GM12873 (cell line): ENCODE data around the gene TUB.

ENCODE experiments used
- TF ChIP-seq, protein P1 (sequence below): IDR thresholded peaks from 2 replicates; pipeline ENCODE4 v1.5.1; 2012; ENCODE audit warnings: low read depth, mild to moderate bottlenecking, moderate library complexity, low read length, control low read depth; ENCODE audit not compliant: insufficient read depth; ENCODE audit errors: missing control alignments

Gene TUB

DNA sequence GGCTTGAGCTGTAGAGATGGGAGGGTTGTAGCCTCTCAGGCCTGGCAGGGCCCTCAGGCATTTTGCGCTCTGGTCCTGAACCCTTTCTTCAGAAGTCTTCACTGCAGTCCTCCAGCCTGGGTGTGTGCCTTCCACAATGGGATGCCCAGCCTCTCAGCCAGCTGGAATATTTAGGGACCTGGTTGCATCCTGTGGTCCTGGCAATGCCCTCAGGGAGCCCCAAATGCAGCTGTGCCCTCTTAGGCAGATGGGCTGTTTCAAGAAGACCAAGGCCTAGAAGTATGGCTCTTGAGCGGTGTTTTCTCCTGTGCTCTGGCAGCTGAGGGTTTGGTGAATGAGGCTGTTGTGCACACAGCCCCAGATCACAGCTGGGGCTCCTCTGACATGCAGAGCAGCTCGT, 6.7 kb downstream of the TUB start:
- TF ChIP-seq, protein P1, sequence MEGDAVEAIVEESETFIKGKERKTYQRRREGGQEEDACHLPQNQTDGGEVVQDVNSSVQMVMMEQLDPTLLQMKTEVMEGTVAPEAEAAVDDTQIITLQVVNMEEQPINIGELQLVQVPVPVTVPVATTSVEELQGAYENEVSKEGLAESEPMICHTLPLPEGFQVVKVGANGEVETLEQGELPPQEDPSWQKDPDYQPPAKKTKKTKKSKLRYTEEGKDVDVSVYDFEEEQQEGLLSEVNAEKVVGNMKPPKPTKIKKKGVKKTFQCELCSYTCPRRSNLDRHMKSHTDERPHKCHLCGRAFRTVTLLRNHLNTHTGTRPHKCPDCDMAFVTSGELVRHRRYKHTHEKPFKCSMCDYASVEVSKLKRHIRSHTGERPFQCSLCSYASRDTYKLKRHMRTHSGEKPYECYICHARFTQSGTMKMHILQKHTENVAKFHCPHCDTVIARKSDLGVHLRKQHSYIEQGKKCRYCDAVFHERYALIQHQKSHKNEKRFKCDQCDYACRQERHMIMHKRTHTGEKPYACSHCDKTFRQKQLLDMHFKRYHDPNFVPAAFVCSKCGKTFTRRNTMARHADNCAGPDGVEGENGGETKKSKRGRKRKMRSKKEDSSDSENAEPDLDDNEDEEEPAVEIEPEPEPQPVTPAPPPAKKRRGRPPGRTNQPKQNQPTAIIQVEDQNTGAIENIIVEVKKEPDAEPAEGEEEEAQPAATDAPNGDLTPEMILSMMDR: no peak

DNA sequence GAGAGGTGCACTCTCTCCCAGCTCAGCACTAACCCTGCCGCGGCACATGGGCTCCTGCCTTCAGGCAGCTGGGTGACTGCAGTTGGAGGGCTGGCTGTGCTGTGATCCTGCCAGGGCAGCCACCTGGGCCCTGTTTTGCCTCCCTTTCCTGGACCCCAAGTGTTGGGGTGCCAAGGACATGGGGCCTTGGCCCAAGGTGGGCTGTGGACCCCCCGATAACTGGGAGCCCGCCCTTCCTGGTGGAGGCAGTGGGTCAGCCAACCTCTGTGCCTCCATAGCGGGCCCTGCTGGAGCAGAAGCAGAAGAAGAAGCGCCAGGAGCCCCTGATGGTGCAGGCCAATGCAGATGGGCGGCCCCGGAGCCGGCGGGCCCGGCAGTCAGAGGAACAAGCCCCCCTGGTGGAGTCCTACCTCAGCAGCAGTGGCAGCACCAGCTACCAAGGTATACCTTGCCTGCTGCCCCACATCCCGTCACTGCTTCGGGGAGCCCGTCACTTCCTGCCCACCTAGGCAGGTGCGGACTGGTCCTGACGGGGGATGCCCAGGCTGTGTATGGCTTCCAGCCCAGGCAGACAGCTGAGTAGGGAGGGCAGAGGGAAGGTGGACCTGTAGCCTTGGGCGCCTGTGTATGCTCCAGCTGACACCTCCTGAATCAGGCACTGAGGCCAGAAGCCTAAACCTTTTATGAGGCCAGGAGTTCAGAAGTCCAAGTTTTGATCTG, 8.9 kb downstream of the TUB start:
- TF ChIP-seq, protein P1: no peak

DNA sequence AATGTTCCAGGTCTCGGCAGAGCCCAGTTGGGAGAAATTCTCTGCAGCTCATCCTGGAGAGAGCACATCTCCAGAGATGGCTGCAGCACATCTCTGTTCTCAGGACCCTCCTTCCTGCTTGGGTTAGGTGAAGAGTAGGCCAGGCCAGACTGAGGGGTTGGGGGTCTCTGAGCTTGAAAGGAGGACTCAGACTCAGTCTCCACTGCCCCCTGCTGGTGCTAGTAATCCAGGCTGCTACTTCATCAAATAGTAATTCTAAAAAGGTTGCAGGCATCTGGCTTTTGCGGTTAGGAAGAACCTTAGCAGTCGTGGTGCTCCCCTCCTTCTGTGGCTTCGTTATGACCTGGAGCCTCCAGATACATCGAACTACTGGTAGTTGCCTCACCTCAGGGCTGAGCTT, 9.7 kb downstream of the TUB start:
- TF ChIP-seq, protein P1: peak; percentile 67

DNA sequence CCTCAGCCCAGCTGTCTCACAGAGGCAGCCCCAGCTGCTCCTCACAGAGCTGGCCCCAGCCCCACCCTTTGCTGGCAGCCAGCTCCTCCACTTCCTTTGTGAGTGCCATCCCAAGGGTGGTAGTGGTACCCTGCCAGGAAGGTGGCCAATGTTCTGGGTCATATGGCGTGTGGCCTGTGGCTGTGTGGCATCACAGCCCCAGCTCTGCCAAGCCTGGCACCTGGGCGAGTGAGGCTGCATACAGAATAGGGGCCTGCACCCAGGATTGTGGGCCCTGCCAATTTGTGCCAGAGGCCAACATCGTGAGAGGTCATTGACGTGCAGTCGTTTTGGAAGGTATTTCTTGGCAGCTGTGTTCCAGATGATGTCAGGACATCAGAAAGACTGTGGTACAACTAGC, 10.7 kb downstream of the TUB start:
- TF ChIP-seq, protein P1: no peak

DNA sequence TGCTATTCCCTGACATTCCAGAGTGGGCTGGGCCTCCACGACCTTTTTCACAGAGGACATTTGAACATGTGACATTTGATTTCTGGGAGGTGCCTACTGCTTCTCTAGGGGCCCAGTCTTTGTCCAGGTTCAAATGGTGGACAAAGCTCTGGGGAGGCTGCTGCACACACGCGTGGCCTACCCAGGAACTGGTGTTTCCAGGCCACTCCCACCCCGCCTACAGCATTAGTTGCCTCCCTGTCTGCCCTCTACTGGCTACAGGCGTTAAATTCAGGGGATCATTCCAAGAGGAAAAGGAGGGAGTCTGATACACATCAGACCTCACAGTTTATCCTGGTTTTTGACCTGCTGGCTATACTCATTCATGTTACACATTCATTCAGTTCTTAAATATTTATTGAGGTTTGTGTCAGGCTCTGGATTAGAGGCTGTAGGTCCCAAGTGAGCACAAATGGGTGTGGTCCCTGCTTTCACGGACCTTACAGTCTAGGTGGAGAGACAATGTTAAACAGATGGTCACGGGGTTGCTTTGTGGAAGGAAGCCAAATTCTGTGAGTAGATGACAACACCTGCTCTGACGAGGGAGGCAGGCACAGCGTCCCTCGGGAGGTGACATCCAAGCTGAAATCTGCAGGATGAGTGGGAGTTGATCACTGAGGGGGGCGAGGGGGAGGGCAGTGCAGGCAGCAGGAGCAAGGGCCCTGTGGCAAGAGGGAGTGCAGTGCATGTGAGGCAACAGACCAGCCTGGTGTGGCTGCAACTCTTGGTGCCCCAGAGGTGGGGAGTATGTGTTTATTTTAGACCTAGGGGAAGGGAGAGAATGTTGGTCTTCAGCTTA, 11.8 kb downstream of the TUB start:
- TF ChIP-seq, protein P1: peak; percentile 77

DNA sequence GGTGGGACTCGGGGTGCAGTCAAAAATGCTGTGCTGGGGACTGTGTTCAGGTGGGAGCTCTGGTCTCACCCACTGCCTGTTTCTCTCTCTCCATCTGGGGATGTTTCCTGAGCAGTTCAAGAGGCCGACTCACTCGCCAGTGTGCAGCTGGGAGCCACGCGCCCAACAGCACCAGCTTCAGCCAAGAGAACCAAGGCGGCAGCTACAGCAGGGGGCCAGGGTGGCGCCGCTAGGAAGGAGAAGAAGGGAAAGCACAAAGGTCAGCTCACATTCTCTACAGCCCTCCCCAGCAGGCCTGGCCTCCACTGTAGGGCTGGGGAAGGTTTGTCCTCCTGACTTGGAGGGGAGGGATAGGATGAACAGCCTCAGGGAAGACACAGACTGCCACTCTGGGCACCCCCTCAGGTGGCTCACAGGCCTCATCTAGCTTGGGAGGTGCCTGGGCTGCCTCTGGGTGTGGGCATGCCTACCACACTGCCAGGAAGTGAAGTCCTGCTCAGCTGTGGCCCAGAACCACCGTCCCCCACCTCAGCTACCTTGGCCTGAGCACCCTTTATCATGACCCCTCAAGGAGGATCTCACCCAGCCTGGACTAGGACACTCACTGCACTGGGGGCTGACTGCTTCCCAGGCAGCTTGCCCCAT, 13.0 kb downstream of the TUB start:
- TF ChIP-seq, protein P1: no peak

DNA sequence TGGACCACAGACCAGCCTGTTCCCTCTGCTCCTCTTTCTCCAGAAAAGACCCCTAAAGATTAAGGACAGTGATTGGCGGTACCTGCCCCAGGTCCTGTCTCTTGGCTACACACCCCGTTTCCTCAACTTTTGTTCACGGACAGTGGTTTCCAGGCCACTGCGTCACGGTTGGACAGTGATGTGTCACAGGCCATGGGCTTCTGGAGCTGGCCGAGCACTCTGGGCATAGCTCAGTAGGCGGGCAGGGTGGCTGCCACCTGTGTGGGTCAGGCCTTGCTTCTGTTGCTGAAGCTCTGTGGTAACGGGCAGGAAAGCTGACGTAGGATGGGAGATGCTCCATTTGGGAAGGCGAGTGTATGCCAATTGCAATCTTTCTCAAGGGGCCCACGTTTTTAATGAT, 13.6 kb downstream of the TUB start:
- TF ChIP-seq, protein P1: no peak
